K562 (cell line): Measurements from ENCODE around the gene SERPINB12. TPM values are rescaled to one million over a fixed set of nuclear protein-coding genes. Genes with fewer than 3 reads are reported as not detected.
A peak's percentile ranks its signal among the peaks of the same experiment; 100 is the strongest.

Experiments
- ATAC-seq: fragments of 200-7000 bp; cut with Tn5 transposase; 3 replicates; pipeline ENCODE4 v1.9.1; 2020; ENCODE audit warnings: moderate library complexity
- BruUV-seq: library from RNA; stranded (reverse); fragments of 400-500 nt; replicated peaks from 2 replicates; lab custom pipeline; 2021; lab: Mats Ljungman, UMichigan
- CTCF ChIA-PET: fragments of 300-600 bp; formaldehyde crosslinking; extraction: SDS; loops from one replicate; lab custom pipeline; 2021; ENCODE audit warnings: low intra/inter-chr PET ratio; lab: Yijun Ruan, JAX
- POLR2A ChIA-PET: fragments of 300-600, 350-650 bp; sonication (Branson Sonifier 250); formaldehyde crosslinking; extraction: SDS; loops from one replicate; lab custom pipeline; 2021; ENCODE audit warnings: antibody characterized with exemption, inconsistent platforms; lab: Yijun Ruan, JAX
- DNase-seq, 4 experiments: peaks; one replicate each; pipeline versions ENCODE4 v3.0.0 to v3.0.0-alpha.2; 2011 to 2018; ENCODE audit warnings: low spot score in 3 of 4, mixed read lengths in 3 of 4; ENCODE audit errors: extremely low read depth in 1 of 4
- FAIRE-seq: peaks from 2 replicates; lab custom pipeline; 2011; peaks lifted over from hg19 to GRCh38; lab: Jason Lieb, UNC
- H2AFZ ChIP-seq: 2 replicates; pipeline ENCODE4 v1.6.0; 2011; ENCODE audit warnings: low read depth, low read length, control low read depth, inconsistent platforms
- H3K27ac ChIP-seq: fragments of 200-600 bp; 3 replicates; pipeline ENCODE4 v1.8.0; 2011; ENCODE audit warnings: low read depth, mild to moderate bottlenecking, control low read depth, inconsistent platforms, low read length, moderate library complexity, mixed read lengths; ENCODE audit errors: extremely low read depth
- H3K27me3 ChIP-seq, 2 experiments: fragments of 300-600 bp in 1 of 2; 2 replicates in 1 of 2; 3 replicates in 1 of 2; pipeline versions ENCODE4 v1.6.0 to v1.8.0; 2011; ENCODE audit warnings: inconsistent platforms in 2 of 2, low read length in 2 of 2, mild to moderate bottlenecking in 1 of 2, mixed read lengths in 1 of 2, moderate library complexity in 1 of 2; ENCODE audit not compliant: control insufficient read depth in 2 of 2, insufficient read depth in 2 of 2
- H3K36me3 ChIP-seq: fragments of 300-600 bp; 3 replicates; pipeline ENCODE4 v1.8.0; 2011; ENCODE audit warnings: mild to moderate bottlenecking, low read length, inconsistent platforms; ENCODE audit not compliant: control insufficient read depth, insufficient read depth
- H3K4me1 ChIP-seq, 2 experiments: fragments of 200-600 bp in 1 of 2; replicated peaks in 1 of 2; 2 replicates in 1 of 2; 3 replicates in 1 of 2; pipeline versions ENCODE4 v1.5.1 to v1.8.0; 2011; ENCODE audit warnings: inconsistent platforms in 2 of 2, low read length in 2 of 2, mild to moderate bottlenecking in 1 of 2, mixed read lengths in 1 of 2, moderate library complexity in 1 of 2; ENCODE audit not compliant: control insufficient read depth in 2 of 2, insufficient read depth in 2 of 2
- H3K4me2 ChIP-seq: 2 replicates; pipeline ENCODE4 v1.6.1; 2011; ENCODE audit warnings: low read length, control low read depth, inconsistent platforms, mixed read lengths; ENCODE audit not compliant: insufficient read depth
- H3K4me3 ChIP-seq: fragments of 200-600 bp; sonication (generic), shearing (Covaris generic); 2 replicates; pipeline ENCODE4 v1.5.1; 2016; ENCODE audit warnings: control low read depth, inconsistent platforms
- H3K79me2 ChIP-seq: fragments of 200-600 bp; 3 replicates; pipeline ENCODE4 v1.8.0; 2011; ENCODE audit warnings: low read length, inconsistent platforms; ENCODE audit not compliant: control insufficient read depth, insufficient read depth
- H3K9ac ChIP-seq, 2 experiments: 2 replicates each; pipeline versions ENCODE4 v1.6.0 to v1.6.1; 2011; ENCODE audit warnings: low read depth in 2 of 2, low read length in 2 of 2, control low read depth in 1 of 2, inconsistent platforms in 1 of 2, mild to moderate bottlenecking in 1 of 2, mixed read lengths in 1 of 2; ENCODE audit not compliant: insufficient read depth in 1 of 2
- H3K9me1 ChIP-seq: one replicate; pipeline ENCODE4 v1.6.0; 2011; ENCODE audit warnings: inconsistent platforms, mild to moderate bottlenecking, low read length, moderate library complexity; ENCODE audit not compliant: control insufficient read depth, insufficient read depth
- H3K9me3 ChIP-seq: replicated peaks from 2 replicates; pipeline ENCODE4 v1.5.1; 2011; ENCODE audit warnings: low read depth, low read length, inconsistent platforms; ENCODE audit not compliant: control insufficient read depth, insufficient read depth
- H4K20me1 ChIP-seq: replicated peaks from 2 replicates; pipeline ENCODE4 v1.6.1; 2011; ENCODE audit warnings: low read length, inconsistent platforms, mixed read lengths; ENCODE audit not compliant: control insufficient read depth, insufficient read depth
- C11orf30 ChIP-seq: fragments of 450-650 bp; IDR thresholded peaks from 2 replicates; pipeline ENCODE4 v1.6.1; 2016; ENCODE audit warnings: low read depth, mild to moderate bottlenecking
- CXXC5 ChIP-seq: fragments of 250-450 bp; sonication (Bioruptor Pico); IDR thresholded peaks from 2 replicates; pipeline ENCODE4 v1.8.0; 2022; ENCODE audit warnings: inconsistent platforms, mild to moderate bottlenecking, moderate library complexity
- MAFF ChIP-seq: IDR thresholded peaks from 2 replicates; pipeline ENCODE4 v1.6.1; 2012; ENCODE audit warnings: low read length, improper control_type of control experiment
- MAFG ChIP-seq: fragments of 450-650 bp; conservative IDR thresholded peaks from 2 replicates; pipeline ENCODE4 v1.6.1; 2016; ENCODE audit warnings: missing genetic modification characterization, missing compliant biosample characterization
- MLX ChIP-seq, 2 experiments: fragments of 450-650 bp in 1 of 2; sonication (generic) in 1 of 2; formaldehyde crosslinking; conservative IDR thresholded peaks; 2 replicates each; pipeline versions ENCODE4 v1.4.0 to v1.8.1; 2020 to 2022; ENCODE audit warnings: mild to moderate bottlenecking in 1 of 2, missing genetic modification reagents in 1 of 2
- RREB1 ChIP-seq: fragments of 250-450 bp; sonication (Bioruptor Pico); IDR thresholded peaks from 2 replicates; pipeline ENCODE4 v1.4.0; 2020
- ZBTB43 ChIP-seq: sonication (generic); formaldehyde crosslinking; IDR thresholded peaks from 2 replicates; pipeline ENCODE4 v1.8.0; 2023; ENCODE audit warnings: mild to moderate bottlenecking, missing genetic modification reagents
- ZFPM2 ChIP-seq: fragments of 250-450 bp; sonication (Bioruptor Pico); IDR thresholded peaks from 2 replicates; pipeline ENCODE4 v1.5.1; 2022; ENCODE audit warnings: mild to moderate bottlenecking
- ZNF316 ChIP-seq: fragments of 450-650 bp; IDR thresholded peaks from 2 replicates; pipeline ENCODE4 v1.6.1; 2016
- WGBS: fragments of 100-300 bp; shearing (Covaris generic); methylation state at CpG from one replicate; pipeline ENCODE4 v1.1.6; 2016; ENCODE audit warnings: low coverage, mixed read lengths; ENCODE audit not compliant: insufficient coverage; ENCODE audit errors: missing lambda C conversion rate; 5-methylcytosine and 5-hydroxymethylcytosine counted together
- in situ Hi-C: fragments of 300-500 bp; cut with MboI; formaldehyde crosslinking; loops from 4 replicates; pipeline ENCODE4 v1.15.0; 2018; ENCODE audit warnings: inconsistent platforms, mixed read lengths
- intact Hi-C: fragments of 100-400 bp; cut with micrococcal nuclease; formaldehyde crosslinking; loops from 2 replicates; pipeline ENCODE4 v1.14.2; 2022
- polyA plus RNA-seq, 8 experiments: library from polyadenylated mRNA; depleted of rRNA in 4 of 8; stranded (reverse) in 5 of 8; unstranded in 3 of 8; fragments of >200 nt; fragmentation: Nextera tagmentation in 2 of 8; fragmentation: Illumina TruSeq in 1 of 8; extraction: Ambion mirVana in 2 of 8; extraction: Trizol in 1 of 8; gene quantifications; 2 replicates each; pipeline versions ENCODE4 v1.2.1 to v1.2.3, GENCODE V29; 2011 to 2014; ENCODE audit warnings: inconsistent platforms in 1 of 8, missing spikeins in 1 of 8
- total RNA-seq, 7 experiments: library from RNA; depleted of rRNA in 6 of 7; stranded (reverse); fragments of >200 nt in 6 of 7; fragmentation: Illumina TruSeq in 2 of 7; extraction: Trizol in 2 of 7; gene quantifications; 2 replicates each; pipeline versions ENCODE4 v1.2.1 to v1.2.3, GENCODE V29; 2011 to 2021; ENCODE audit warnings: low replicate concordance in 1 of 7
- TF ChIP-seq, protein P1 (sequence below): sonication (generic); formaldehyde crosslinking; IDR thresholded peaks from 2 replicates; pipeline ENCODE4 v1.8.0; 2022; ENCODE audit warnings: missing genetic modification reagents, mild to moderate bottlenecking, borderline replicate concordance

Gene SERPINB12
- total and polyA plus RNA-seq, 9 of the 15 experiments (the other 6 are each of a cell fraction or from before 2014, with no cell fraction given) = not detected

GRCh38 chr18:63515801-63516200 is 26.4 kb upstream of the SERPINB12 start:
- 0% methylated on average over 1 of the region's 1 CpG for WGBS
- Histone ChIP-seq H3K4me1 (no peaks in the 10 kb centered on the region), H3K27me3 (no peaks in the 10 kb centered on the region), H3K79me2 (no peaks in the 10 kb centered on the region), H3K4me3 (no peak overlapping the region), H4K20me1 (no peaks in the 10 kb centered on the region), H3K9me1 (no peaks in the 10 kb centered on the region), H3K27ac (no peak overlapping the region), H3K36me3 (no peaks in the 10 kb centered on the region), H3K4me2 (no peak overlapping the region), H3K9ac (no peak overlapping the region), H2AFZ (no peak overlapping the region), H3K9me3 (no peaks in the 10 kb centered on the region)
- CTCF ChIA-PET = no interaction called here
- ATAC-seq (no peak), FAIRE-seq (no peak), DNase-seq (no peak)
- POLR2A ChIA-PET = no interaction called here
- intact Hi-C loops (loop anchor here (5.0 kb wide), 3 partner anchors 332 to 462 kb away; no protein-coding TSS in a partner anchor), in situ Hi-C loops (loop anchor here (25.0 kb wide), 1 partner anchor 472 kb away; no protein-coding TSS in a partner anchor)
- BruUV-seq = no TSS peak
- peak; percentile 58; the same call in 1 of the 2 replicates for TF ChIP-seq ZNF316
- TF ChIP-seq, protein P1, sequence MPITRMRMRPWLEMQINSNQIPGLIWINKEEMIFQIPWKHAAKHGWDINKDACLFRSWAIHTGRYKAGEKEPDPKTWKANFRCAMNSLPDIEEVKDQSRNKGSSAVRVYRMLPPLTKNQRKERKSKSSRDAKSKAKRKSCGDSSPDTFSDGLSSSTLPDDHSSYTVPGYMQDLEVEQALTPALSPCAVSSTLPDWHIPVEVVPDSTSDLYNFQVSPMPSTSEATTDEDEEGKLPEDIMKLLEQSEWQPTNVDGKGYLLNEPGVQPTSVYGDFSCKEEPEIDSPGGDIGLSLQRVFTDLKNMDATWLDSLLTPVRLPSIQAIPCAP (CRISPR knock-in tag) = no peak
- peak; percentile 22; the same call in 1 of the 2 replicates for TF ChIP-seq MAFF
- TF ChIP-seq MLX (CRISPR knock-in tag; conservative IDR thresholded peaks at IDR 0.05) = no peak
- 0 out of 2 replicates have a peak, but pooled peaks have one; percentile 24 for TF ChIP-seq MAFG (tag)
- TF ChIP-seq ZFPM2 (CRISPR knock-in tag) = no peak
- TF ChIP-seq CXXC5 (CRISPR knock-in tag) = no peak
- no peak for TF ChIP-seq RREB1 (CRISPR knock-in tag)
- TF ChIP-seq ZBTB43 = no peak
- TF ChIP-seq C11orf30 = peak; percentile 54; the same call in 1 of the 2 replicates
